Adrenal gland (tissue), 5 donors: ENCODE measurements around the gene RPTN.

Source experiments
- POLR2A ChIP-seq, 2 donors: fragments of 450-650 bp; IDR thresholded peaks; one replicate each; pipeline ENCODE4 v1.6.1; 2017; ENCODE audit warnings: antibody characterized with exemption in 2 of 2, mild to moderate bottlenecking in 2 of 2, moderate library complexity in 1 of 2
- TF ChIP-seq, protein P1 (sequence below), 6 experiments: fragments of 450-650 bp in 4 of 6; fragments of 200-600 bp in 2 of 6; sonication (generic) in 1 of 6; IDR thresholded peaks; 1 replicate in 5 of 6; 2 replicates in 1 of 6; pipeline versions ENCODE4 v1.5.1 to v1.8.0; 2016 to 2021; ENCODE audit warnings: antibody characterized with exemption in 6 of 6, mild to moderate bottlenecking in 2 of 6, moderate library complexity in 1 of 6
- donor health status: DM: no; HTN: no; CAD: no.

GRCh38 chr1:152190589-152190988, 31.6 kb upstream of the RPTN start:
- no peak for TF ChIP-seq POLR2A (IDR thresholded peaks at IDR 0.05)
- TF ChIP-seq, protein P1, sequence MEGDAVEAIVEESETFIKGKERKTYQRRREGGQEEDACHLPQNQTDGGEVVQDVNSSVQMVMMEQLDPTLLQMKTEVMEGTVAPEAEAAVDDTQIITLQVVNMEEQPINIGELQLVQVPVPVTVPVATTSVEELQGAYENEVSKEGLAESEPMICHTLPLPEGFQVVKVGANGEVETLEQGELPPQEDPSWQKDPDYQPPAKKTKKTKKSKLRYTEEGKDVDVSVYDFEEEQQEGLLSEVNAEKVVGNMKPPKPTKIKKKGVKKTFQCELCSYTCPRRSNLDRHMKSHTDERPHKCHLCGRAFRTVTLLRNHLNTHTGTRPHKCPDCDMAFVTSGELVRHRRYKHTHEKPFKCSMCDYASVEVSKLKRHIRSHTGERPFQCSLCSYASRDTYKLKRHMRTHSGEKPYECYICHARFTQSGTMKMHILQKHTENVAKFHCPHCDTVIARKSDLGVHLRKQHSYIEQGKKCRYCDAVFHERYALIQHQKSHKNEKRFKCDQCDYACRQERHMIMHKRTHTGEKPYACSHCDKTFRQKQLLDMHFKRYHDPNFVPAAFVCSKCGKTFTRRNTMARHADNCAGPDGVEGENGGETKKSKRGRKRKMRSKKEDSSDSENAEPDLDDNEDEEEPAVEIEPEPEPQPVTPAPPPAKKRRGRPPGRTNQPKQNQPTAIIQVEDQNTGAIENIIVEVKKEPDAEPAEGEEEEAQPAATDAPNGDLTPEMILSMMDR (IDR thresholded peaks at IDR 0.05) = no peak
